GM12865 (cell line): ENCODE measurements around the gene TBCD.
"Not testable (repeated sequence)": the region's sequence is repeated elsewhere in the genome, so short reads cannot be mapped to it uniquely, and the experiment has no call there.

ENCODE experiments used
- DNase-seq: peaks from one replicate; pipeline ENCODE4 v3.0.0; 2010; ENCODE audit warnings: low read depth
- H3K4me3 ChIP-seq: 2 replicates; pipeline ENCODE4 v1.5.1; 2011; ENCODE audit warnings: mild to moderate bottlenecking, low read depth, low read length, control low read depth
- CTCF ChIP-seq: IDR thresholded peaks from 2 replicates; pipeline ENCODE4 v1.5.1; 2011; ENCODE audit warnings: low read length, control low read depth, low read depth, inconsistent platforms; ENCODE audit not compliant: insufficient read depth; ENCODE audit errors: missing control alignments

TBCD gene

GRCh38 chr17:82754297-82755208 is 2.7 kb downstream of the TBCD start:
- no peak for DNase-seq
- no peak for TF ChIP-seq CTCF
- H3K4me3 ChIP-seq = no peak overlapping the region

GRCh38 chr17:82756166-82756565 is 4.3 kb downstream of the TBCD start:
- no peak overlapping the region for H3K4me3 ChIP-seq
- no peak for DNase-seq
- TF ChIP-seq CTCF = no peak

- no peak overlapping the region for H3K4me3 ChIP-seq
- TF ChIP-seq CTCF = no peak
- no peak for DNase-seq
Measured at GRCh38 chr17:82765371-82765770, 13.5 kb downstream of the TBCD start.

- peak; percentile 49 for TF ChIP-seq CTCF
- H3K4me3 ChIP-seq = no peak overlapping the region
- peak; percentile 55 for DNase-seq
Measured at GRCh38 chr17:82767041-82767754, 15.3 kb downstream of the TBCD start.

GRCh38 chr17:82769041-82769440 is 17.2 kb downstream of the TBCD start:
- H3K4me3 ChIP-seq = no peak overlapping the region
- no peak for TF ChIP-seq CTCF
- no peak for DNase-seq

GRCh38 chr17:82772026-82772425 is 20.2 kb downstream of the TBCD start:
- TF ChIP-seq CTCF = no peak
- no peak for DNase-seq
- H3K4me3 ChIP-seq = no peak overlapping the region

- DNase-seq, H3K4me3 ChIP-seq: not testable (repeated sequence)
Measured at GRCh38 chr17:82774456-82774855, 22.6 kb downstream of the TBCD start.
